Vagina (tissue), 2 donors: ENCODE results near the gene EP400. TPM values are rescaled to one million over a fixed set of nuclear protein-coding genes. Genes with fewer than 3 reads are reported as not detected.

ENCODE experiments used
- DNase-seq, 2 donors: peaks; one replicate each; pipeline ENCODE4 v3.0.0-alpha.2; 2017; ENCODE audit errors: extremely low spot score in 2 of 2
- H3K27ac ChIP-seq: fragments of 200-600 bp; sonication (generic); one replicate; pipeline ENCODE4 v1.5.1; 2019
- H3K27me3 ChIP-seq: fragments of 200-600 bp; sonication (generic); one replicate; pipeline ENCODE4 v1.5.1; 2019
- H3K36me3 ChIP-seq, 2 donors: fragments of 200-600 bp; sonication (generic); one replicate each; pipeline ENCODE4 v1.5.1; 2017 to 2019
- H3K4me1 ChIP-seq: fragments of 200-600 bp; sonication (generic); one replicate; pipeline ENCODE4 v1.5.1; 2019
- H3K4me3 ChIP-seq, 2 donors: fragments of 200-600 bp; sonication (generic); 1 replicate in 1 of 2; 2 replicates in 1 of 2; pipeline ENCODE4 v1.5.1; 2016 to 2019
- H3K9me3 ChIP-seq: fragments of 200-600 bp; sonication (generic); one replicate; pipeline ENCODE4 v1.5.1; 2019
- CTCF ChIP-seq, 3 experiments: fragments of 450-650 bp in 2 of 3; fragments of 200-600 bp in 1 of 3; sonication (generic) in 1 of 3; IDR thresholded peaks; one replicate each; pipeline ENCODE4 v1.5.1; 2017 to 2019; ENCODE audit warnings: antibody characterized with exemption in 3 of 3, mild to moderate bottlenecking in 2 of 3, moderate library complexity in 2 of 3
- POLR2A ChIP-seq, 2 donors: fragments of 450-650 bp; IDR thresholded peaks; one replicate each; pipeline ENCODE4 v1.6.1; 2017; ENCODE audit warnings: antibody characterized with exemption in 2 of 2, mild to moderate bottlenecking in 2 of 2, moderate library complexity in 2 of 2
- POLR2AphosphoS5 ChIP-seq, 2 donors: sonication (generic); formaldehyde crosslinking; IDR thresholded peaks; one replicate each; pipeline ENCODE4 v1.9.0; 2017; ENCODE audit warnings: antibody characterized with exemption in 2 of 2, mild to moderate bottlenecking in 2 of 2, low read depth in 1 of 2; ENCODE audit not compliant: insufficient read depth in 1 of 2
- intact Hi-C: fragments of 100-400 bp; cut with DNase I; formaldehyde crosslinking; loops from one replicate; pipeline ENCODE4 v1.15.1; 2023
- total RNA-seq: library from RNA; depleted of rRNA; stranded (reverse); fragments of >200 nt; gene quantifications from one replicate; pipeline ENCODE4 v1.2.3, GENCODE V29; 2016

Gene EP400
- total RNA-seq, 1 donor from 2014 or later, result 35.6 TPM

- DNase-seq, result no peak
Observed at GRCh38 chr12:132040906-132041606, 91.3 kb downstream of the EP400 start.

GRCh38 chr12:132043216-132043615 is 93.5 kb downstream of the EP400 start:
- no peak for TF ChIP-seq CTCF (IDR thresholded peaks at IDR 0.05)
- no peak for TF ChIP-seq POLR2AphosphoS5 (IDR thresholded peaks at IDR 0.05; ENCODE audit: insufficient read depth in 1 of 2, low read depth in 1 of 2)
- TF ChIP-seq POLR2A (IDR thresholded peaks at IDR 0.05), result no peak
- no peaks in the 10 kb centered on the region for H3K4me1 ChIP-seq
- intact Hi-C loops, result no loop called here
- H3K27ac ChIP-seq, result no peak overlapping the region
- no peak for DNase-seq
- no peaks in the 10 kb centered on the region for H3K9me3 ChIP-seq
- no peak overlapping the region for H3K4me3 ChIP-seq
- H3K27me3 ChIP-seq, result no peaks in the 10 kb centered on the region
- H3K36me3 ChIP-seq, result peaks cover 0 to 46% of the 10 kb centered on the region in 2 donors

More at GRCh38 chr12:132040906-132041606, 91.3 kb downstream of the EP400 start:
- Histone ChIP-seq H3K4me1 (no peaks in the 10 kb centered on the region), H3K36me3 (peaks cover 0 to 54% of the 10 kb centered on the region in 2 donors), H3K9me3 (no peaks in the 10 kb centered on the region), H3K27me3 (no peaks in the 10 kb centered on the region), H3K27ac (no peak overlapping the region), H3K4me3 (no peak overlapping the region)
- TF ChIP-seq POLR2AphosphoS5 (IDR thresholded peaks at IDR 0.05; ENCODE audit: insufficient read depth in 1 of 2, low read depth in 1 of 2), result no peak
- no peak for TF ChIP-seq CTCF (IDR thresholded peaks at IDR 0.05)
- TF ChIP-seq POLR2A (IDR thresholded peaks at IDR 0.05), result no peak
- intact Hi-C loops, result no loop called here

- intact Hi-C loops, result no loop called here
- H3K36me3 ChIP-seq, result peaks cover 0 to 43% of the 10 kb centered on the region in 2 donors
- H3K9me3 ChIP-seq, result no peaks in the 10 kb centered on the region
- H3K27me3 ChIP-seq, result no peaks in the 10 kb centered on the region
- TF ChIP-seq POLR2AphosphoS5 (IDR thresholded peaks at IDR 0.05; ENCODE audit: insufficient read depth in 1 of 2, low read depth in 1 of 2) (no peak), POLR2A (IDR thresholded peaks at IDR 0.05) (no peak), CTCF (IDR thresholded peaks at IDR 0.05) (no peak)
- H3K4me1 ChIP-seq, result no peaks in the 10 kb centered on the region
- no peak overlapping the region for H3K27ac ChIP-seq
- no peak overlapping the region for H3K4me3 ChIP-seq
- DNase-seq, result no peak
Observed at GRCh38 chr12:132043770-132044467, 94.2 kb downstream of the EP400 start.

GRCh38 chr12:132044661-132045412 is 95.1 kb downstream of the EP400 start:
- H3K9me3 ChIP-seq, result no peaks in the 10 kb centered on the region
- intact Hi-C loops, result no loop called here
- H3K27me3 ChIP-seq, result no peaks in the 10 kb centered on the region
- TF ChIP-seq POLR2AphosphoS5 (IDR thresholded peaks at IDR 0.05; ENCODE audit: insufficient read depth in 1 of 2, low read depth in 1 of 2), result no peak
- no peak for TF ChIP-seq POLR2A (IDR thresholded peaks at IDR 0.05)
- TF ChIP-seq CTCF (IDR thresholded peaks at IDR 0.05), result no peak
- H3K36me3 ChIP-seq, result peaks cover 0 to 51% of the 10 kb centered on the region in 2 donors
- no peak overlapping the region for H3K27ac ChIP-seq
- H3K4me1 ChIP-seq, result no peaks in the 10 kb centered on the region
- no peak for DNase-seq
- no peak overlapping the region for H3K4me3 ChIP-seq
